H9 (cell line): ENCODE results near the gene NTRK3. TPM values are rescaled to one million over a fixed set of nuclear protein-coding genes. Genes with fewer than 3 reads are reported as not detected.

Source experiments
- DNase-seq: peaks from one replicate; pipeline ENCODE4 v3.0.0-alpha.2; 2017
- H2AFZ ChIP-seq: one replicate; pipeline ENCODE4 v1.6.1; 2013; ENCODE audit warnings: mild to moderate bottlenecking, low read length, control low read depth, moderate library complexity
- H2AK5ac ChIP-seq: 2 replicates; pipeline ENCODE4 v1.6.1; 2013; ENCODE audit warnings: low read length, control low read depth, mixed read lengths; ENCODE audit not compliant: insufficient read length
- H2BK120ac ChIP-seq: one replicate; pipeline ENCODE4 v1.6.1; 2013; ENCODE audit warnings: low read depth, mild to moderate bottlenecking, low read length, control low read depth, inconsistent platforms; ENCODE audit not compliant: poor library complexity, severe bottlenecking
- H2BK12ac ChIP-seq: 2 replicates; pipeline ENCODE4 v1.6.1; 2013; ENCODE audit warnings: low read length, control low read depth, mixed read lengths, low read depth; ENCODE audit not compliant: insufficient read length
- H2BK15ac ChIP-seq: 2 replicates; pipeline ENCODE4 v1.6.1; 2013; ENCODE audit warnings: low read depth, low read length, control low read depth
- H2BK20ac ChIP-seq: one replicate; pipeline ENCODE4 v1.6.1; 2013; ENCODE audit warnings: low read depth, mild to moderate bottlenecking, low read length, control low read depth, inconsistent platforms; ENCODE audit not compliant: poor library complexity, severe bottlenecking
- H2BK5ac ChIP-seq: 2 replicates; pipeline ENCODE4 v1.6.1; 2013; ENCODE audit warnings: low read length, control low read depth, mixed read lengths; ENCODE audit not compliant: insufficient read length
- H3K14ac ChIP-seq: 2 replicates; pipeline ENCODE4 v1.6.1; 2013; ENCODE audit warnings: low read length, control low read depth; ENCODE audit not compliant: insufficient read depth
- H3K18ac ChIP-seq: 2 replicates; pipeline ENCODE4 v1.6.1; 2013; ENCODE audit warnings: low read depth, mild to moderate bottlenecking, mixed read lengths, low read length, control low read depth; ENCODE audit not compliant: insufficient read length
- H3K23ac ChIP-seq: 2 replicates; pipeline ENCODE4 v1.6.1; 2013; ENCODE audit warnings: low read length, control low read depth, mixed read lengths, low read depth; ENCODE audit not compliant: insufficient read length
- H3K23me2 ChIP-seq: 2 replicates; pipeline ENCODE4 v1.6.1; 2013; ENCODE audit warnings: low read depth, mild to moderate bottlenecking, mixed read lengths, low read length, control low read depth; ENCODE audit not compliant: insufficient read length, poor library complexity, severe bottlenecking
- H3K27ac ChIP-seq: 2 replicates; pipeline ENCODE4 v1.5.1; 2013; ENCODE audit warnings: low read length, control low read depth, mixed read lengths, low read depth; ENCODE audit not compliant: insufficient read length
- H3K27me3 ChIP-seq: 2 replicates; pipeline ENCODE4 v1.6.1; 2013; ENCODE audit warnings: low read length, control low read depth, inconsistent platforms; ENCODE audit not compliant: insufficient read depth
- H3K4ac ChIP-seq: 2 replicates; pipeline ENCODE4 v1.6.1; 2013; ENCODE audit warnings: low read depth, mild to moderate bottlenecking, control low read depth, inconsistent platforms, low read length, moderate library complexity
- H3K4me1 ChIP-seq: 2 replicates; pipeline ENCODE4 v1.6.1; 2013; ENCODE audit warnings: low read length, control low read depth, inconsistent platforms; ENCODE audit not compliant: insufficient read depth
- H3K4me2 ChIP-seq: 2 replicates; pipeline ENCODE4 v1.6.1; 2013; ENCODE audit warnings: low read length, control low read depth, mixed read lengths; ENCODE audit not compliant: insufficient read length, insufficient read depth
- H3K56ac ChIP-seq: 2 replicates; pipeline ENCODE4 v1.6.1; 2013; ENCODE audit warnings: low read depth, mild to moderate bottlenecking, mixed read lengths, low read length, control low read depth; ENCODE audit not compliant: insufficient read length
- H3K79me1 ChIP-seq: 2 replicates; pipeline ENCODE4 v1.6.1; 2013; ENCODE audit warnings: low read depth, mild to moderate bottlenecking, moderate library complexity, low read length, control low read depth, inconsistent platforms; ENCODE audit not compliant: insufficient read depth, poor library complexity, severe bottlenecking
- H3K79me2 ChIP-seq: 2 replicates; pipeline ENCODE4 v1.6.1; 2013; ENCODE audit warnings: low read length, control low read depth, inconsistent platforms; ENCODE audit not compliant: insufficient read depth
- H3K9ac ChIP-seq: 2 replicates; pipeline ENCODE4 v1.6.1; 2013; ENCODE audit warnings: low read length, control low read depth, mixed read lengths; ENCODE audit not compliant: insufficient read length; ENCODE audit errors: extremely low read depth
- H3K9me3 ChIP-seq: one replicate; pipeline ENCODE4 v1.6.1; 2013; ENCODE audit warnings: low read depth, low read length, inconsistent platforms; ENCODE audit not compliant: control insufficient read depth
- H3T11ph ChIP-seq: one replicate; pipeline ENCODE4 v1.6.1; 2013; ENCODE audit warnings: mild to moderate bottlenecking, low read length, control low read depth, inconsistent platforms
- H4K20me1 ChIP-seq: one replicate; pipeline ENCODE4 v1.6.1; 2013; ENCODE audit not compliant: control insufficient read depth, insufficient read length, insufficient read depth
- H4K5ac ChIP-seq: 2 replicates; pipeline ENCODE4 v1.6.1; 2013; ENCODE audit warnings: low read depth, mild to moderate bottlenecking, mixed read lengths, low read length, control low read depth; ENCODE audit not compliant: insufficient read length
- H4K8ac ChIP-seq: replicated peaks from 2 replicates; pipeline ENCODE4 v1.6.1; 2013; ENCODE audit warnings: low read length, control low read depth, mixed read lengths, low read depth; ENCODE audit not compliant: insufficient read length
- H4K91ac ChIP-seq: 2 replicates; pipeline ENCODE4 v1.6.1; 2013; ENCODE audit warnings: low read depth, mild to moderate bottlenecking, moderate library complexity, mixed read lengths, low read length, control low read depth; ENCODE audit not compliant: insufficient read length
- H3K27ac Mint-ChIP-seq, 3 experiments: 2 replicates in 2 of 3; 3 replicates in 1 of 3; pipeline ENCODE4 v1.8.0; 2020 to 2021; ENCODE audit warnings: mixed read lengths in 3 of 3, mild to moderate bottlenecking in 1 of 3, moderate library complexity in 1 of 3
- H3K27me3 Mint-ChIP-seq: 2 replicates; pipeline ENCODE4 v1.8.0; 2021; ENCODE audit warnings: low read depth, mild to moderate bottlenecking, moderate library complexity, mixed read lengths
- H3K36me3 Mint-ChIP-seq, 3 experiments: 2 replicates in 2 of 3; 3 replicates in 1 of 3; pipeline ENCODE4 v1.8.0; 2020 to 2021; ENCODE audit warnings: low read depth in 3 of 3, mixed read lengths in 3 of 3; ENCODE audit not compliant: insufficient read depth in 1 of 3
- H3K4me1 Mint-ChIP-seq, 2 experiments: 2 replicates each; pipeline ENCODE4 v1.8.0; 2020; ENCODE audit warnings: mixed read lengths in 2 of 2
- H3K4me3 Mint-ChIP-seq, 2 experiments: 2 replicates in 1 of 2; 3 replicates in 1 of 2; pipeline ENCODE4 v1.8.0; 2020 to 2021; ENCODE audit warnings: mild to moderate bottlenecking in 2 of 2, mixed read lengths in 2 of 2, moderate library complexity in 1 of 2
- H3K9me3 Mint-ChIP-seq, 2 experiments: 2 replicates in 1 of 2; 3 replicates in 1 of 2; pipeline ENCODE4 v1.8.0; 2020; ENCODE audit warnings: mild to moderate bottlenecking in 2 of 2, mixed read lengths in 2 of 2, moderate library complexity in 1 of 2
- CTCF ChIP-seq: fragments of 200-600 bp; sonication (generic); conservative IDR thresholded peaks from 3 replicates; pipeline ENCODE4 v1.8.0; 2021; ENCODE audit warnings: antibody characterized with exemption, mild to moderate bottlenecking
- WGBS: extraction: QIAGEN DNeasy Blood & Tissue Kit; methylation state at CpG from one replicate; pipeline ENCODE4 v1.1.7; 2013; ENCODE audit warnings: missing lambda C conversion rate, low lambda C conversion rate, mixed read lengths; ENCODE audit not compliant: insufficient read length; ENCODE audit errors: extremely low coverage; 5-methylcytosine and 5-hydroxymethylcytosine counted together
- total RNA-seq: library from RNA; stranded (reverse); gene quantifications from 2 replicates; pipeline ENCODE4 v1.2.1, GENCODE V29; 2021

Gene NTRK3
- total RNA-seq, 1 experiment from 2014 or later = 2.5 TPM

- Histone ChIP-seq H4K91ac (no peak overlapping the region), H3K79me2 (no peaks in the 10 kb centered on the region), H3K4me2 (no peak overlapping the region), H3K4ac (no peak overlapping the region), H3K23me2 (no peaks in the 10 kb centered on the region), H3K56ac (no peak overlapping the region), H3K4me1 (no peaks in the 10 kb centered on the region), H2BK120ac (no peak overlapping the region), H2BK15ac (no peak overlapping the region), H4K8ac (no peak overlapping the region), H2AFZ (no peak overlapping the region), H3K23ac (no peak overlapping the region), H4K20me1 (no peaks in the 10 kb centered on the region), H3K9ac (no peak overlapping the region), H2BK12ac (no peak overlapping the region), H3K79me1 (no peaks in the 10 kb centered on the region), H3T11ph (no peak overlapping the region), H2AK5ac (no peak overlapping the region), H3K9me3 (no peaks in the 10 kb centered on the region), H4K5ac (no peak overlapping the region), H3K27me3 (no peaks in the 10 kb centered on the region), H2BK5ac (no peak overlapping the region), H2BK20ac (no peak overlapping the region), H3K27ac (no peak overlapping the region), H3K18ac (no peak overlapping the region), H3K14ac (no peak overlapping the region)
- H3K4me1 Mint-ChIP-seq = no peaks in the 10 kb centered on the region
- WGBS = no CpG with 5 or more reads among the region's 1 CpG
- H3K4me3 Mint-ChIP-seq = no peak overlapping the region
- TF ChIP-seq CTCF = no peak
- DNase-seq = no peak
- H3K9me3 Mint-ChIP-seq = no peaks in the 10 kb centered on the region
- H3K27ac Mint-ChIP-seq = no peak overlapping the region
- H3K27me3 Mint-ChIP-seq = peaks cover 45% of the 10 kb centered on the region
- no peaks in the 10 kb centered on the region for H3K36me3 Mint-ChIP-seq
These were observed 439.0 kb downstream of the NTRK3 start for GRCh38 chr15:87817553-87817952.
